HepG2 (cell line): ENCODE data around the gene TPGS1. TPM values are rescaled to one million over a fixed set of nuclear protein-coding genes. Genes with fewer than 3 reads are reported as not detected.

ENCODE experiments used
- AKAP8 ChIP-seq: sonication (generic); formaldehyde crosslinking; IDR thresholded peaks from 2 replicates; pipeline ENCODE4 v1.5.1; 2020; ENCODE audit warnings: mild to moderate bottlenecking, missing genetic modification reagents
- BCL3 ChIP-seq: sonication (generic); formaldehyde crosslinking; IDR thresholded peaks from 2 replicates; pipeline ENCODE4 v1.5.1; 2020; ENCODE audit warnings: mild to moderate bottlenecking, missing genetic modification reagents, moderate library complexity
- KLF6 ChIP-seq: IDR thresholded peaks from 2 replicates; pipeline ENCODE4 v1.8.0; 2016; ENCODE audit warnings: missing biosample characterization, missing genetic modification reagents
- MED1 ChIP-seq: sonication (generic); formaldehyde crosslinking; IDR thresholded peaks from 2 replicates; pipeline ENCODE4 v1.4.0; 2020; ENCODE audit warnings: missing genetic modification reagents
- NAIF1 ChIP-seq: sonication (generic); formaldehyde crosslinking; IDR thresholded peaks from 2 replicates; pipeline ENCODE4 v1.5.0; 2020; ENCODE audit warnings: mild to moderate bottlenecking, missing genetic modification reagents, borderline replicate concordance
- NFIC ChIP-seq: IDR thresholded peaks from 2 replicates; pipeline ENCODE4 v1.6.1; 2012; ENCODE audit warnings: mild to moderate bottlenecking, low read length, inconsistent platforms
- SMARCE1 ChIP-seq: fragments of 450-650 bp; IDR thresholded peaks from 2 replicates; pipeline ENCODE4 v1.6.1; 2017; ENCODE audit warnings: borderline replicate concordance
- TRIM24 ChIP-seq: sonication (generic); formaldehyde crosslinking; IDR thresholded peaks from 2 replicates; pipeline ENCODE4 v1.8.0; 2022; ENCODE audit warnings: mild to moderate bottlenecking, missing genetic modification reagents
- USF2 ChIP-seq, 2 experiments: sonication (generic) in 1 of 2; formaldehyde crosslinking in 1 of 2; IDR thresholded peaks; 2 replicates each; pipeline versions ENCODE4 v1.5.1 to v1.6.1; 2011 to 2020; ENCODE audit warnings: borderline replicate concordance in 1 of 2, low read depth in 1 of 2, low read length in 1 of 2, mild to moderate bottlenecking in 1 of 2, missing genetic modification reagents in 1 of 2, moderate library complexity in 1 of 2
- ZBTB46 ChIP-seq: sonication (generic); formaldehyde crosslinking; IDR thresholded peaks from 2 replicates; pipeline ENCODE4 v1.4.0; 2020; ENCODE audit warnings: mild to moderate bottlenecking, missing genetic modification reagents, borderline replicate concordance
- ZFP1 ChIP-seq: IDR thresholded peaks from 2 replicates; pipeline ENCODE4 v1.6.1; 2016
- ZMYM3 ChIP-seq: sonication (generic); formaldehyde crosslinking; IDR thresholded peaks from 2 replicates; pipeline ENCODE4 v1.5.1; 2020; ENCODE audit warnings: mild to moderate bottlenecking, missing genetic modification reagents
- ZNF230 ChIP-seq: sonication (generic); formaldehyde crosslinking; IDR thresholded peaks from 2 replicates; pipeline ENCODE4 v1.4.0; 2020; ENCODE audit warnings: mild to moderate bottlenecking, missing genetic modification reagents
- ZNF274 ChIP-seq: sonication (generic); formaldehyde crosslinking; IDR thresholded peaks from 2 replicates; pipeline ENCODE4 v1.5.1; 2020; ENCODE audit warnings: mild to moderate bottlenecking, missing genetic modification reagents
- ZNF543 ChIP-seq: sonication (generic); formaldehyde crosslinking; IDR thresholded peaks from 2 replicates; pipeline ENCODE4 v1.4.0; 2020; ENCODE audit warnings: mild to moderate bottlenecking, missing genetic modification reagents
- ZNF557 ChIP-seq: sonication (generic); formaldehyde crosslinking; IDR thresholded peaks from 2 replicates; pipeline ENCODE4 v1.4.0; 2020; ENCODE audit warnings: missing genetic modification reagents
- ZNF691 ChIP-seq: sonication (generic); formaldehyde crosslinking; IDR thresholded peaks from 2 replicates; pipeline ENCODE4 v1.4.0; 2020; ENCODE audit warnings: missing genetic modification reagents, low read depth, mild to moderate bottlenecking, borderline replicate concordance
- ZUFSP ChIP-seq: sonication (generic); formaldehyde crosslinking; IDR thresholded peaks from 2 replicates; pipeline ENCODE4 v1.9.0; 2021; ENCODE audit warnings: missing genetic modification reagents, mild to moderate bottlenecking, borderline replicate concordance
- polyA plus RNA-seq, 8 experiments: library from polyadenylated mRNA; depleted of rRNA in 3 of 8; stranded (reverse) in 7 of 8; unstranded in 1 of 8; fragments of >200 nt; fragmentation: Illumina TruSeq in 4 of 8; extraction: Trizol in 4 of 8; gene quantifications; 2 replicates each; pipeline versions ENCODE4 v1.2.1 to v1.2.3, GENCODE V29; 2011 to 2016; ENCODE audit warnings: low read depth in 4 of 8, missing spikeins in 1 of 8, mixed read lengths in 1 of 8; ENCODE audit not compliant: insufficient read depth in 1 of 8
- total RNA-seq, 5 experiments: library from RNA; depleted of rRNA; stranded (reverse); fragments of >200 nt; fragmentation: Illumina TruSeq; extraction: Trizol; gene quantifications; 2 replicates each; pipeline ENCODE4 v1.2.3, GENCODE V29; 2016; ENCODE audit warnings: low read depth in 1 of 5

Gene TPGS1
- total and polyA plus RNA-seq, 2 of the 13 experiments (the other 11 are each of a cell fraction or from before 2014, with no cell fraction given): 1.1 to 6.2 TPM

GRCh38 chr19:506404-507285 lies 652 bp upstream of the TPGS1 start (continued):
- TF ChIP-seq ZBTB46 (CRISPR knock-in tag) (no peak), BCL3 (CRISPR knock-in tag) (no peak), ZNF274 (no peak), TRIM24 (no peak), KLF6 (CRISPR knock-in tag) (no peak), ZNF230 (peak; percentile 82; the same call in 1 of the 2 replicates), ZNF543 (no peak), NAIF1 (CRISPR knock-in tag) (no peak), ZNF691 (CRISPR knock-in tag) (0 out of 2 replicates have a peak, but pooled peaks have one; percentile 45), AKAP8 (0 out of 2 replicates have a peak, but pooled peaks have one; percentile 12), SMARCE1 (no peak), USF2 (IDR thresholded peaks at IDR 0.05; ENCODE audit: low read depth, low read length) (no peak), USF2 (CRISPR knock-in tag; IDR thresholded peaks at IDR 0.05; ENCODE audit: borderline replicate concordance) (no peak), MED1 (CRISPR knock-in tag) (peak; percentile 39; the same call in 1 of the 2 replicates), ZMYM3 (CRISPR knock-in tag) (peak; percentile 77), NFIC (no peak), ZNF557 (CRISPR knock-in tag) (0 out of 2 replicates have a peak, but pooled peaks have one; percentile 60), ZFP1 (CRISPR knock-in tag) (no peak; the same call in 1 of the 2 replicates), ZUFSP (CRISPR knock-in tag) (no peak)
